ENCODE data around the gene BHLHA15. TPM values are rescaled to one million over a fixed set of nuclear protein-coding genes. Genes with fewer than 3 reads are reported as not detected.

Gene BHLHA15
- total and polyA plus RNA-seq, 2 of the 13 experiments (the other 11 are each of a cell fraction or from before 2014, with no cell fraction given), result 1.9 to 6.1 TPM

DNA sequence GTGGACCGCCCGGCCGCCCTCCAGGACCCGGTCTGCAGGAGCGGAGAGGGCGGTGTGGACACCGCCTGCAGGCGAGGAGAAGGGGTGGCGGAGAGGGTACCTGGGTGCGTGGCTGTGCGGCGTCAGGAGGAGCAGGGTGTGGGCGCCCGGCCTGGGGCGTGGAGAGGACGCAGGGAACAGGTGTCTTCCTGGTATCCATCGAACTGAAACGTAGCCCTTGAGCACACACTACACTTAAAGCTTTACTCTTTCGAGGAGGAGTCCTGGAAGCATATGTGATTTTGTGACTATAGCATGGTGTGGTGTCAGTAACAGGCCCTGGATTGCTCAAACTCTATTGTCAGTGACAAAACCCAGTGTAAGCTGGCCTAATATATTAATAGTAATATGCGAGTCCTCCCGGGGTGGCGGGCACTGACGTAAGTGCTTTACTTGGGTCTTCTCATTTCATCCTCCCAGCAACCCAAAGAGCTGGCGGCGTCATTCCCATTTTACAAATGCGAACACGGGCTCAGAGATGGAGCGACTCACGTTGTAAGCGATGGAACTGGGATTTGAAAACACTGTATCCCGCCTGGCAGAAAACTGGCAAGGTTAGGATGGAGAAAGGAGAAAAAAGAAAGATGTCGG, 41.3 kb downstream of the BHLHA15 start (continued):
- TF ChIP-seq, protein P1, sequence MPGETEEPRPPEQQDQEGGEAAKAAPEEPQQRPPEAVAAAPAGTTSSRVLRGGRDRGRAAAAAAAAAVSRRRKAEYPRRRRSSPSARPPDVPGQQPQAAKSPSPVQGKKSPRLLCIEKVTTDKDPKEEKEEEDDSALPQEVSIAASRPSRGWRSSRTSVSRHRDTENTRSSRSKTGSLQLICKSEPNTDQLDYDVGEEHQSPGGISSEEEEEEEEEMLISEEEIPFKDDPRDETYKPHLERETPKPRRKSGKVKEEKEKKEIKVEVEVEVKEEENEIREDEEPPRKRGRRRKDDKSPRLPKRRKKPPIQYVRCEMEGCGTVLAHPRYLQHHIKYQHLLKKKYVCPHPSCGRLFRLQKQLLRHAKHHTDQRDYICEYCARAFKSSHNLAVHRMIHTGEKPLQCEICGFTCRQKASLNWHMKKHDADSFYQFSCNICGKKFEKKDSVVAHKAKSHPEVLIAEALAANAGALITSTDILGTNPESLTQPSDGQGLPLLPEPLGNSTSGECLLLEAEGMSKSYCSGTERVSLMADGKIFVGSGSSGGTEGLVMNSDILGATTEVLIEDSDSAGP (CRISPR knock-in tag; IDR thresholded peaks at IDR 0.05; ENCODE audit: borderline replicate concordance), result peak; percentile 68; the same call in 1 of the 2 replicates
- 0 out of 2 replicates have a peak, but pooled peaks have one; percentile 11 for TF ChIP-seq KDM3A (CRISPR knock-in tag; IDR thresholded peaks at IDR 0.05; ENCODE audit: low read depth)
- 0 out of 2 replicates have a peak, but pooled peaks have one; percentile 14 for TF ChIP-seq ZNF34 (CRISPR knock-in tag; IDR thresholded peaks at IDR 0.05; ENCODE audit: borderline replicate concordance)
- TF ChIP-seq NCOR1 (IDR thresholded peaks at IDR 0.05; ENCODE audit: borderline replicate concordance, low read length), result peak; percentile 62; the same call in 1 of the 2 replicates
- TF ChIP-seq ZNF773 (CRISPR knock-in tag; IDR thresholded peaks at IDR 0.05; ENCODE audit: borderline replicate concordance), result no peak
- no peak for TF ChIP-seq ZNF879 (CRISPR knock-in tag; IDR thresholded peaks at IDR 0.05)
- TF ChIP-seq ZNF777 (CRISPR knock-in tag; IDR thresholded peaks at IDR 0.05), result 0 out of 2 replicates have a peak, but pooled peaks have one; percentile 7
- TF ChIP-seq, protein P2, sequence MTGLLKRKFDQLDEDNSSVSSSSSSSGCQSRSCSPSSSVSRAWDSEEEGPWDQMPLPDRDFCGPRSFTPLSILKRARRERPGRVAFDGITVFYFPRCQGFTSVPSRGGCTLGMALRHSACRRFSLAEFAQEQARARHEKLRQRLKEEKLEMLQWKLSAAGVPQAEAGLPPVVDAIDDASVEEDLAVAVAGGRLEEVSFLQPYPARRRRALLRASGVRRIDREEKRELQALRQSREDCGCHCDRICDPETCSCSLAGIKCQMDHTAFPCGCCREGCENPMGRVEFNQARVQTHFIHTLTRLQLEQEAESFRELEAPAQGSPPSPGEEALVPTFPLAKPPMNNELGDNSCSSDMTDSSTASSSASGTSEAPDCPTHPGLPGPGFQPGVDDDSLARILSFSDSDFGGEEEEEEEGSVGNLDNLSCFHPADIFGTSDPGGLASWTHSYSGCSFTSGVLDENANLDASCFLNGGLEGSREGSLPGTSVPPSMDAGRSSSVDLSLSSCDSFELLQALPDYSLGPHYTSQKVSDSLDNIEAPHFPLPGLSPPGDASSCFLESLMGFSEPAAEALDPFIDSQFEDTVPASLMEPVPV (CRISPR knock-in tag; IDR thresholded peaks at IDR 0.05), result no peak
- no peak for TF ChIP-seq FOXK1 (CRISPR knock-in tag; IDR thresholded peaks at IDR 0.05; ENCODE audit: borderline replicate concordance, low read depth)
- TF ChIP-seq, protein P3, sequence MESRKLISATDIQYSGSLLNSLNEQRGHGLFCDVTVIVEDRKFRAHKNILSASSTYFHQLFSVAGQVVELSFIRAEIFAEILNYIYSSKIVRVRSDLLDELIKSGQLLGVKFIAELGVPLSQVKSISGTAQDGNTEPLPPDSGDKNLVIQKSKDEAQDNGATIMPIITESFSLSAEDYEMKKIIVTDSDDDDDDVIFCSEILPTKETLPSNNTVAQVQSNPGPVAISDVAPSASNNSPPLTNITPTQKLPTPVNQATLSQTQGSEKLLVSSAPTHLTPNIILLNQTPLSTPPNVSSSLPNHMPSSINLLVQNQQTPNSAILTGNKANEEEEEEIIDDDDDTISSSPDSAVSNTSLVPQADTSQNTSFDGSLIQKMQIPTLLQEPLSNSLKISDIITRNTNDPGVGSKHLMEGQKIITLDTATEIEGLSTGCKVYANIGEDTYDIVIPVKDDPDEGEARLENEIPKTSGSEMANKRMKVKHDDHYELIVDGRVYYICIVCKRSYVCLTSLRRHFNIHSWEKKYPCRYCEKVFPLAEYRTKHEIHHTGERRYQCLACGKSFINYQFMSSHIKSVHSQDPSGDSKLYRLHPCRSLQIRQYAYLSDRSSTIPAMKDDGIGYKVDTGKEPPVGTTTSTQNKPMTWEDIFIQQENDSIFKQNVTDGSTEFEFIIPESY (CRISPR knock-in tag; IDR thresholded peaks at IDR 0.05), result no peak
- TF ChIP-seq, protein P4, sequence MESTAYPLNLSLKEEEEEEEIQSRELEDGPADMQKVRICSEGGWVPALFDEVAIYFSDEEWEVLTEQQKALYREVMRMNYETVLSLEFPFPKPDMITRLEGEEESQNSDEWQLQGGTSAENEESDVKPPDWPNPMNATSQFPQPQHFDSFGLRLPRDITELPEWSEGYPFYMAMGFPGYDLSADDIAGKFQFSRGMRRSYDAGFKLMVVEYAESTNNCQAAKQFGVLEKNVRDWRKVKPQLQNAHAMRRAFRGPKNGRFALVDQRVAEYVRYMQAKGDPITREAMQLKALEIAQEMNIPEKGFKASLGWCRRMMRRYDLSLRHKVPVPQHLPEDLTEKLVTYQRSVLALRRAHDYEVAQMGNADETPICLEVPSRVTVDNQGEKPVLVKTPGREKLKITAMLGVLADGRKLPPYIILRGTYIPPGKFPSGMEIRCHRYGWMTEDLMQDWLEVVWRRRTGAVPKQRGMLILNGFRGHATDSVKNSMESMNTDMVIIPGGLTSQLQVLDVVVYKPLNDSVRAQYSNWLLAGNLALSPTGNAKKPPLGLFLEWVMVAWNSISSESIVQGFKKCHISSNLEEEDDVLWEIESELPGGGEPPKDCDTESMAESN (CRISPR knock-in tag; conservative IDR thresholded peaks at IDR 0.05), result peak; percentile 53; the same call in 1 of the 2 replicates
- no peak for TF ChIP-seq TBX3 (IDR thresholded peaks at IDR 0.05; ENCODE audit: borderline replicate concordance)
- no peak for TF ChIP-seq CREB1 (IDR thresholded peaks at IDR 0.05)
- TF ChIP-seq CREB1 (CRISPR knock-in tag; IDR thresholded peaks at IDR 0.05), result peak; percentile 32; the same call in 1 of the 2 replicates
- TF ChIP-seq FOXA1 (IDR thresholded peaks at IDR 0.05), result no peak
- 0 out of 2 replicates have a peak, but pooled peaks have one; percentile 3 for TF ChIP-seq FOXA1 (CRISPR knock-in tag; IDR thresholded peaks at IDR 0.05)
- TF ChIP-seq ZNF75D (CRISPR knock-in tag; IDR thresholded peaks at IDR 0.05; ENCODE audit: borderline replicate concordance), result no peak
- TF ChIP-seq, protein P5, sequence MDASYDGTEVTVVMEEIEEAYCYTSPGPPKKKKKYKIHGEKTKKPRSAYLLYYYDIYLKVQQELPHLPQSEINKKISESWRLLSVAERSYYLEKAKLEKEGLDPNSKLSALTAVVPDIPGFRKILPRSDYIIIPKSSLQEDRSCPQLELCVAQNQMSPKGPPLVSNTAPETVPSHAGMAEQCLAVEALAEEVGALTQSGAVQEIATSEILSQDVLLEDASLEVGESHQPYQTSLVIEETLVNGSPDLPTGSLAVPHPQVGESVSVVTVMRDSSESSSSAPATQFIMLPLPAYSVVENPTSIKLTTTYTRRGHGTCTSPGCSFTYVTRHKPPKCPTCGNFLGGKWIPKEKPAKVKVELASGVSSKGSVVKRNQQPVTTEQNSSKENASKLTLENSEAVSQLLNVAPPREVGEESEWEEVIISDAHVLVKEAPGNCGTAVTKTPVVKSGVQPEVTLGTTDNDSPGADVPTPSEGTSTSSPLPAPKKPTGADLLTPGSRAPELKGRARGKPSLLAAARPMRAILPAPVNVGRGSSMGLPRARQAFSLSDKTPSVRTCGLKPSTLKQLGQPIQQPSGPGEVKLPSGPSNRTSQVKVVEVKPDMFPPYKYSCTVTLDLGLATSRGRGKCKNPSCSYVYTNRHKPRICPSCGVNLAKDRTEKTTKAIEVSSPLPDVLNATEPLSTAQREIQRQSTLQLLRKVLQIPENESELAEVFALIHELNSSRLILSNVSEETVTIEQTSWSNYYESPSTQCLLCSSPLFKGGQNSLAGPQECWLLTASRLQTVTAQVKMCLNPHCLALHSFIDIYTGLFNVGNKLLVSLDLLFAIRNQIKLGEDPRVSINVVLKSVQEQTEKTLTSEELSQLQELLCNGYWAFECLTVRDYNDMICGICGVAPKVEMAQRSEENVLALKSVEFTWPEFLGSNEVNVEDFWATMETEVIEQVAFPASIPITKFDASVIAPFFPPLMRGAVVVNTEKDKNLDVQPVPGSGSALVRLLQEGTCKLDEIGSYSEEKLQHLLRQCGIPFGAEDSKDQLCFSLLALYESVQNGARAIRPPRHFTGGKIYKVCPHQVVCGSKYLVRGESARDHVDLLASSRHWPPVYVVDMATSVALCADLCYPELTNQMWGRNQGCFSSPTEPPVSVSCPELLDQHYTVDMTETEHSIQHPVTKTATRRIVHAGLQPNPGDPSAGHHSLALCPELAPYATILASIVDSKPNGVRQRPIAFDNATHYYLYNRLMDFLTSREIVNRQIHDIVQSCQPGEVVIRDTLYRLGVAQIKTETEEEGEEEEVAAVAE (CRISPR knock-in tag; IDR thresholded peaks at IDR 0.05; ENCODE audit: borderline replicate concordance), result 0 out of 2 replicates have a peak, but pooled peaks have one; percentile 22

Data from HepG2 (cell line).